Mesothelial cell of epicardium (in vitro differentiated cells): ENCODE data around the gene EBI3. TPM values are rescaled to one million over a fixed set of nuclear protein-coding genes. Genes with fewer than 3 reads are reported as not detected.

Experiments
- DNase-seq, 2 experiments: peaks; one replicate each; pipeline ENCODE4 v3.0.0; 2021; ENCODE audit warnings: low spot score in 2 of 2; ENCODE audit not compliant: unreplicated experiment in 2 of 2
- H3K27ac Mint-ChIP-seq: 2 replicates; pipeline ENCODE4 v1.8.0; 2021; ENCODE audit warnings: mixed read lengths
- H3K27me3 Mint-ChIP-seq: 2 replicates; pipeline ENCODE4 v1.8.0; 2021; ENCODE audit warnings: low read depth, mixed read lengths
- H3K36me3 Mint-ChIP-seq: 2 replicates; pipeline ENCODE4 v1.8.0; 2021; ENCODE audit warnings: mixed read lengths
- H3K4me1 Mint-ChIP-seq: 2 replicates; pipeline ENCODE4 v1.8.0; 2021; ENCODE audit warnings: mixed read lengths
- H3K4me3 Mint-ChIP-seq: 2 replicates; pipeline ENCODE4 v1.8.0; 2021; ENCODE audit warnings: mild to moderate bottlenecking, moderate library complexity, mixed read lengths
- H3K9me3 Mint-ChIP-seq: 2 replicates; pipeline ENCODE4 v1.8.0; 2021; ENCODE audit warnings: mixed read lengths
- CTCF ChIP-seq: fragments of 200-600 bp; sonication (generic); IDR thresholded peaks from one replicate; pipeline ENCODE4 v1.5.0; 2021; ENCODE audit warnings: antibody characterized with exemption; ENCODE audit not compliant: unreplicated experiment
- total RNA-seq: library from RNA; stranded (reverse); gene quantifications from 3 replicates; pipeline ENCODE4 v1.2.1, GENCODE V29; 2021

EBI3 gene
- total RNA-seq, 1 donor from 2014 or later: 0.96 TPM

GRCh38 chr19:4246767-4247593, 17.7 kb downstream of the EBI3 start, which contains the start of gene YJU2:
YJU2 (plus strand) TSS chr19:4247080; CDS start chr19:4247147, 67 bp downstream.
- TF ChIP-seq CTCF: no peak
- DNase-seq: peak; percentile 96 to 97
- Mint-ChIP-seq H3K4me3 (peak within 1 kb of the TSS; percentile 96), H3K27me3 (peaks cover 3% of the 10 kb centered on the region), H3K9me3 (peaks cover 5% of the 10 kb centered on the region), H3K27ac (peak within 1 kb of the TSS; percentile 100), H3K4me1 (peaks cover 4% of the 10 kb centered on the region), H3K36me3 (peaks cover 26% of the 10 kb centered on the region)

GRCh38 chr19:4256563-4256962, 27.2 kb downstream of the EBI3 start:
- no peak for TF ChIP-seq CTCF
- peaks cover 5% of the 10 kb centered on the region for H3K9me3 Mint-ChIP-seq
- no peak for DNase-seq
- H3K27ac Mint-ChIP-seq: no peak overlapping the region
- no peaks in the 10 kb centered on the region for H3K4me1 Mint-ChIP-seq
- H3K36me3 Mint-ChIP-seq: peaks cover 41% of the 10 kb centered on the region
- no peaks in the 10 kb centered on the region for H3K27me3 Mint-ChIP-seq
- no peak overlapping the region for H3K4me3 Mint-ChIP-seq

- Mint-ChIP-seq H3K36me3 (peaks cover 38% of the 10 kb centered on the region), H3K4me1 (no peaks in the 10 kb centered on the region), H3K9me3 (peaks cover 5% of the 10 kb centered on the region), H3K4me3 (no peak overlapping the region), H3K27ac (no peak overlapping the region), H3K27me3 (no peaks in the 10 kb centered on the region)
- DNase-seq: no peak
- TF ChIP-seq CTCF: no peak
Observed at GRCh38 chr19:4257025-4257424, 27.7 kb downstream of the EBI3 start.

GRCh38 chr19:4258181-4258580, 28.9 kb downstream of the EBI3 start:
- Mint-ChIP-seq H3K27me3 (no peaks in the 10 kb centered on the region), H3K9me3 (peaks cover 5% of the 10 kb centered on the region), H3K4me3 (no peak overlapping the region), H3K36me3 (peaks cover 30% of the 10 kb centered on the region), H3K27ac (no peak overlapping the region), H3K4me1 (no peaks in the 10 kb centered on the region)
- no peak for TF ChIP-seq CTCF
- DNase-seq: no peak

GRCh38 chr19:4260613-4261191, 31.4 kb downstream of the EBI3 start:
- no peak overlapping the region for H3K4me3 Mint-ChIP-seq
- H3K4me1 Mint-ChIP-seq: no peaks in the 10 kb centered on the region
- no peaks in the 10 kb centered on the region for H3K9me3 Mint-ChIP-seq
- peaks cover 17% of the 10 kb centered on the region for H3K36me3 Mint-ChIP-seq
- DNase-seq: no peak
- no peak for TF ChIP-seq CTCF
- no peaks in the 10 kb centered on the region for H3K27me3 Mint-ChIP-seq
- no peak overlapping the region for H3K27ac Mint-ChIP-seq
